ENCODE results near the gene CREB5. TPM values are rescaled to one million over a fixed set of nuclear protein-coding genes. Genes with fewer than 3 reads are reported as not detected.

The CREB5 gene
- total RNA-seq, 2 experiments from 2014 or later = 1.2 to 1.5 TPM

DNA sequence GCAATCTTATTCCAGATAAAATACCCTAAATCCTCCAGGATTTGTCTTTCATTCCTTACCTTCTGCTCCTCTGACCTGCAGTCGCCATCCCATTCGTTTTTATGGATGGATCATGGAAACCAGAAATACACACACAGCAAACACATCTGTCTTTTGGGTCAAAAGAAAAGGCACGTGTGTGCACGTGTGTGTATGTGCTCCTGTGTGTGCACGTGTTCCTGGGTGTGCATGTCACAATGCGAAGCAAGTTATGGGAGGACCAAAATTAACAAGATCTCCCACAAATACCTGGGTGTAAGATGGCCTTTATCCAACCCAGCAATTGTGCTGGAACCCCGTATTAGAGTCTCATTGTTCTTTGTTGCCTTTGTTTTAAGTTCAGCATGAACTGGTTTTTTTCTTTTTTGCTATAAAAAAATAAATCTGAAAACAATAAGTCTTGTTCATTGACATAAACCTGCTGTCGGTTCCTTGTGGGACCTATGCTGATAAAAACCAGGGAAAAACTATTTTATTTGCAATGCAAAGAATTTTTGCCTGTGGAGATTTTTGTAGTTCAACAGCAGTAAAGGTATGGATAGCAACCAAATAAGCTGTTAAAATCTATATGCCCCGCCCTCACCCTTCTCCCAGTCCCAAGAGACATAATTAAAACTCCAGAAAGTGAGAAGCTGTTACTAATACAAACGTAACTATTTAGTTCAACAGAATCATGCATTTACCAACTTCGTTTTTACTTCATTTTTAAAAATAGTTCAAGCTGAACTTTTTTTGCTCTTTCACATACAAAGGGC, 229.6 kb downstream of the CREB5 start:
- TF ChIP-seq, protein P1, sequence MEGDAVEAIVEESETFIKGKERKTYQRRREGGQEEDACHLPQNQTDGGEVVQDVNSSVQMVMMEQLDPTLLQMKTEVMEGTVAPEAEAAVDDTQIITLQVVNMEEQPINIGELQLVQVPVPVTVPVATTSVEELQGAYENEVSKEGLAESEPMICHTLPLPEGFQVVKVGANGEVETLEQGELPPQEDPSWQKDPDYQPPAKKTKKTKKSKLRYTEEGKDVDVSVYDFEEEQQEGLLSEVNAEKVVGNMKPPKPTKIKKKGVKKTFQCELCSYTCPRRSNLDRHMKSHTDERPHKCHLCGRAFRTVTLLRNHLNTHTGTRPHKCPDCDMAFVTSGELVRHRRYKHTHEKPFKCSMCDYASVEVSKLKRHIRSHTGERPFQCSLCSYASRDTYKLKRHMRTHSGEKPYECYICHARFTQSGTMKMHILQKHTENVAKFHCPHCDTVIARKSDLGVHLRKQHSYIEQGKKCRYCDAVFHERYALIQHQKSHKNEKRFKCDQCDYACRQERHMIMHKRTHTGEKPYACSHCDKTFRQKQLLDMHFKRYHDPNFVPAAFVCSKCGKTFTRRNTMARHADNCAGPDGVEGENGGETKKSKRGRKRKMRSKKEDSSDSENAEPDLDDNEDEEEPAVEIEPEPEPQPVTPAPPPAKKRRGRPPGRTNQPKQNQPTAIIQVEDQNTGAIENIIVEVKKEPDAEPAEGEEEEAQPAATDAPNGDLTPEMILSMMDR (IDR thresholded peaks at IDR 0.05) = no peak
- H3K36me3 Mint-ChIP-seq (ENCODE audit: low read depth) = no peaks in the 10 kb centered on the region
- CTCF ChIA-PET = interaction anchor here (0.8 kb wide), 1 partner anchor 44 kb away, joined by 3 read pairs; no protein-coding TSS in a partner anchor

DNA sequence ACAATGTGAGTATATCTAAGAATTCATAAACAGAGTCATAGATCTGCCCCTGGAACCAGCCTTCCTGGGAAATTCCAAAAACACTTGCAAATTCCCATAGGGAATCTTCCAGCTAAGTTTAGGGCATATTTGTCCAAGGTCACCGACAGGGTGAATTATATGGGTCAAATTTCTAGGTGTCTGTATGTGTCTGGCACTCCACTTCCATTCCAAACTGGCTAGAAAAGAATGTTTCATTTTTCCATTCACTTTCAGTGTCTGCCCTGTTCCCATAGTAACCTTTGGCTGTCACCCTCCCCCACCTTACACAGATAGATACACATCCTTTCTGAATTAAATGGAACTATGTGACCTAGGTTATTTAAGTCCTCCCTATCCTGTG, 230.9 kb downstream of the CREB5 start:
- Mint-ChIP-seq H3K9me3 (no peaks in the 10 kb centered on the region), H3K27me3 (no peaks in the 10 kb centered on the region), H3K27ac (no peak overlapping the region), H3K4me1 (ENCODE audit: low read depth) (no peaks in the 10 kb centered on the region), H3K36me3 (ENCODE audit: low read depth) (no peaks in the 10 kb centered on the region), H3K4me3 (no peak overlapping the region)
- ChIA-PET POLR2A (no interaction called here), CTCF (no interaction called here)
- intact Hi-C loops (cut with micrococcal nuclease) = no loop called here
- no peak for DNase-seq
- TF ChIP-seq, protein P1 (IDR thresholded peaks at IDR 0.05) = no peak
- ATAC-seq = no peak

More for the DNA sequence above, 229.6 kb downstream of the CREB5 start:
- DNase-seq = no peak
- no peak overlapping the region for H3K27ac Mint-ChIP-seq
- no peaks in the 10 kb centered on the region for H3K9me3 Mint-ChIP-seq
- no peak for ATAC-seq
- H3K4me1 Mint-ChIP-seq (ENCODE audit: low read depth) = no peaks in the 10 kb centered on the region
- POLR2A ChIA-PET = no interaction called here
- H3K27me3 Mint-ChIP-seq = no peaks in the 10 kb centered on the region
- intact Hi-C loops (cut with micrococcal nuclease) = no loop called here
- H3K4me3 Mint-ChIP-seq = no peak overlapping the region

DNA sequence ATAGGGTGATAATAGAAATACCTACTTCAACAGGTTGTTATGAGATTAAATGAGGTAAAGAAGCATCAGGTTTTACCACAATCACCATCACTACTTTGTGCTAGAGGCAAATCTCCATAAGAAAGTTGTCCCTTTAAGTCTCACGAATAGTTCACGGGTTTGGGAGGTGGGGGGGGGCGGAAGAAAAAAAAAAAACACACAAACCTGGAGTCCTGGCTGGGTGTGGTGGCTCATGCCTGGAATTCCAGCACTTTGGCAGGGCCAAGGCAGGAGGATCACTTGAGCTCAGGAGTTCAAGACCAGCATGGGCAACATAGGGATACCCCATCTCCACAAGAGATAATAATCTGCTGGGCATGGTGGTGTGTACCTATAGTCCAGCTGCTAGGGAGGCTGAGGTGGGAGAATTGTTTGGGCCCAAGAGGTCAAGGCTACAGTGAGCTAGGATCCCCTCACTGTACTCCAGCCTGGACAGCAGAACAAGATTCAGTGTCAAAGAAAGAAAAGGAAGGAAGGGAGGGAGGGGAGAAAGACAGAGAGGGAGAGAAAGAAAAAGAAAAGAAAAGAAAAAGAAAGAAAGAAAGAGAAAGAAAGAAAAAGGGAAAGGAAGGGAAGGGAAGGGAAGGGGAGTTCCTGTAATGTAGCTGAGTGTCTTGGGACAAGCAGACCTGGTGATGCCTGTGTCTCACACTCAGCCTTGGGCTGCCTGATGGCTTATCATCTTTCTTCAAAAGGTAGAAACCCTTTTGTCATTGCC, 231.4 kb downstream of the CREB5 start:
- ChIA-PET CTCF (no interaction called here), POLR2A (no interaction called here)
- ATAC-seq (no peak), DNase-seq (no peak)
- Mint-ChIP-seq H3K27me3 (no peaks in the 10 kb centered on the region), H3K4me1 (ENCODE audit: low read depth) (no peaks in the 10 kb centered on the region), H3K9me3 (no peaks in the 10 kb centered on the region), H3K4me3 (no peak overlapping the region), H3K27ac (no peak overlapping the region), H3K36me3 (ENCODE audit: low read depth) (no peaks in the 10 kb centered on the region)
- intact Hi-C loops (cut with micrococcal nuclease) = no loop called here
- TF ChIP-seq, protein P1 (IDR thresholded peaks at IDR 0.05) = no peak

DNA sequence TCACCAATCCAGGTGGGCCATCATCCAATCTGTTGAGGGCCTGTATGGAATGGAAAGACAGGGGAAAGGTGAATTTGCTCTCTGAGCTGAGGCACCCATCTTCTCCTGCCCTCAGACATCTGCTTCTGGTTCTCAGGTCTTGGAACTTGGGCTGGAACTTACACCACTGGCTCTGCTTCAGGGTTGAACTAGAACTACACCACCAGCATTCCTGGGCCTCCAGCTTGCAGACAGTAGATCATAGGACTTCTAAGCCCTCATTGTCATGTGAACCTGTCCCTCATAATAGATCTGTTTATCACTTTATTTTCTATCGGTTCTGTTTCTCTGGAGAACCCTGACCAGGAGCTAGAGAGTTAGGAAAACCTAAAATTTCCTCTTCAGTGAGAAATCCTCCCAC, 233.5 kb downstream of the CREB5 start:
- POLR2A ChIA-PET = no interaction called here
- Mint-ChIP-seq H3K27ac (no peak overlapping the region), H3K36me3 (ENCODE audit: low read depth) (no peaks in the 10 kb centered on the region), H3K4me1 (ENCODE audit: low read depth) (no peaks in the 10 kb centered on the region), H3K9me3 (no peaks in the 10 kb centered on the region), H3K27me3 (peaks cover 1% of the 10 kb centered on the region), H3K4me3 (no peak overlapping the region)
- intact Hi-C loops (cut with micrococcal nuclease) = no loop called here
- TF ChIP-seq, protein P1 (IDR thresholded peaks at IDR 0.05) = no peak
- CTCF ChIA-PET = interaction anchor here (1.2 kb wide), 1 partner anchor 21 kb away, joined by 3 read pairs; no protein-coding TSS in a partner anchor
- DNase-seq = no peak
- ATAC-seq = no peak
